RKO (cell line): ENCODE data around the gene CXCR5.

Source experiments
- DNase-seq: peaks from one replicate; pipeline ENCODE4 v3.0.0-alpha.2; 2016; ENCODE audit warnings: low spot score

Gene CXCR5

DNA sequence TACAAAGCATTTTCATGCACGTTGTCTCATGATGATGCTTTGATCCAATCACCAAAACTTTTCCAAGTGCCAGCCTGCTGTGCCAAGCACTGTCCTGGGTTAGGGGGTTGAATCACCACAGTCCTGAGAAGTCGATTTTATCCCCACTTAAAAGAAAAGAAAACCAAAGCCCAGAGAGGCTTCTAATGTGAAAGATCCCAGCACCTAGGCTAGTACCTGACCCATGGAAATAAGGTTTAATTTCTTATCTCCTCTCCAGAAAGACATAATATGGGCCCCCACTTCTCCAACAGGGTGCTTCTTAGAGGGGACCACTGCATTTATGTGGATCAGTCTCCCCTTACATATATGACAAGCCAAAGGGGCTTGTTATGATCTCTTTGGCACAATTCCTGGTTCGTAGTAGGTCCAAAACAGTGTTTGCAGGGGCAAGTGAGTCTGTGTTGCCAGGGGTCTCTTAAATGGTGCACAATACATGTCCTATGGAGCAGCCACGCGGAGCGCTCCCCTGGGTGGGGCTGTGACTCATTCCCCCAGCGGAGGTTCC lies 43.9 kb downstream of the CXCR5 start:
- DNase-seq: no peak

DNA sequence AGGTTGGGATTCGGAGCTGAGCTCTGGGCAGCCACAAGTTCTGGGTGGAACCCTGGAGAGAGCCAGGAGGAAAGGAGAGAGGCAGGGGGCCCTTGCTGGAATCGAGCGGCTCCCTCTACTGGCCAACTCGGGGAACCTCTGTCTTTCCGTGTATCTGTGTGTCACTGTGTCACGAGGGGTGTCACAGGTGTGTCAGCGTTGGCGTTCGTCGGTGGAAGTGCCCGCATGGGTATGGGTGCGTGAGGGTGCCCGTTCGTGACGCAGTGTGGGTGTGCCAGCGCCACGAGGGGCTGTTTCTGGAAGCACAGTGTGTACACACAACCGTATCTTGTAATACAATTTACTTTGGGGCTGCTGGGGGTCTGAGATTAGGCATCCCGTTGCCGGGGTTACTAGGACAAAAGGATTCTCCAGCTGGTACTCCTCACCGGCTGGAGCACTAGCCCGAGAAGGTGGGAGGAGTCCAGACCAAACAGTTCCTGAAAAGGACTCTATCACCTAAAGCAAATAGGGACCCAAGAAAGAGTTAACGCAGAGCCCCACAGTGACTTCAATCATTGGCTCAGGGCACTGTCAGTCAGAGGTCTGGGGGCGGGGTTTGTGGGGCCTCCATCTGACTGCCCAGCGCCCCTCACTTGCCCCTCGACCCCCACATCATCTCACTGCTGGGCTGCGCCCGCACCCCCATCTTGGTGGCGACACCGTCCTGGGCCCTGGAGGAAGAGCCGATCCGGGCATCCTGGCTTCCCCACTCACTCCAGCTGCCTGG lies 44.6 kb downstream of the CXCR5 start:
- peak; percentile 95 for DNase-seq

DNA sequence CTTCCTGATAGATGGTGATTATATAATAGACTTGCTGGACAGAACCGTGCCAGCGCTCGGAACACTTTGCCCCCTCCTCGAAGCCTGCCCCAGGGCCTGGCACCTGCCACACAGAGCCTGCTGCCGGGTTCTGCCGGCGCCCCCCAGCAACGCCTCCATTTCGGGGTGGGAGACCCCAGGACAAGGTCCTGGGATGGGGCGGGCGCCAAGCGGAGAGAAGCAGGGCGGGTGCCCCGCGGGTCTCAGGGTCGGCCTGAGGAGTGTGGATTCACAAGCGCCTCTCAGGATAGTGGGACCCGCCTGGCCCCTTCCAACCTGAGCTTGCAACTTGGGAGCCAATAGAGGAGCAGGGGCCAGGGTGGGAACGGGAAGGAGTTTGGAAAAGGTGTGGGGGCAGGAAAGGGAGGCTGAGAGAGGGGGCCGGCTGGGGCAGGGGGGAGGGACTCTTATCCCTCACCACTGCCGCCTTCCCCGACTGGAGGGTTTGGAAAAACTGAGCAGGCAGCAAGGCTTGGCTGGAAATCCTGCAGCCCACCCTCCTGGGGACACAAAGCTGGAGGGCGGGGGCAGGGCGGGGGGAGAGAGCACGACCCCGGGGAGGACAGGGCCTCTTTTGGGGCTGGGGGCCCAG lies 45.3 kb downstream of the CXCR5 start:
- peak; percentile 80 for DNase-seq

DNA sequence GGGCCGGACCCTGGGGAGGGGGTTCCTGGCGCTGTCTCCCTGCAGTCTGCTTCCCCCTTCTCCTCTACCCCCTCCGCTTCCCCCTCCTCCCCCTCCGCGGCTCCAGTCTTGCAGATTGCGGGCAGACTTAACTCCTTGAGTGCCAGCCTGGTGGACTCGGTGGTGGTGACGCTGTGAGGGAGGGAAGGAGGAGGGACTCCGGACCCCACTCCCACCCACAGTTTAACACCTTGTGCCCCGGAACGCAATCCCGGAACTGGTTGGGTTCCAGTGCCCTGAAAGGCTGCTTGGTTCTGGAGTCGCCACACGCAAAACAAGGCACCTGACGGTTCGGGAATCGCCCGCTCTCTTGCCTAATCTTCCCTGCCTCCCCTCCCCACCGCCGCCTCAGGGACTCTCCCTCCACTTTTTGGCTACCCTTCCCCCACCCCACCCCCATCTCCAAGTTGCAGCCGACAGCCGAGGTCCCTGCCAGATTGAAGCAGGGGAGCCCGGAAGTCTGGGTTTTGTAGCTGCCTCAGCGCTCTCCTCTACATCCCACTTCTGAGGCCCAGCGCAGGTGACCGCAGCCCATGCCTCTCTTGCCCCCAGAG lies 45.9 kb downstream of the CXCR5 start:
- DNase-seq: peak; percentile 94

DNA sequence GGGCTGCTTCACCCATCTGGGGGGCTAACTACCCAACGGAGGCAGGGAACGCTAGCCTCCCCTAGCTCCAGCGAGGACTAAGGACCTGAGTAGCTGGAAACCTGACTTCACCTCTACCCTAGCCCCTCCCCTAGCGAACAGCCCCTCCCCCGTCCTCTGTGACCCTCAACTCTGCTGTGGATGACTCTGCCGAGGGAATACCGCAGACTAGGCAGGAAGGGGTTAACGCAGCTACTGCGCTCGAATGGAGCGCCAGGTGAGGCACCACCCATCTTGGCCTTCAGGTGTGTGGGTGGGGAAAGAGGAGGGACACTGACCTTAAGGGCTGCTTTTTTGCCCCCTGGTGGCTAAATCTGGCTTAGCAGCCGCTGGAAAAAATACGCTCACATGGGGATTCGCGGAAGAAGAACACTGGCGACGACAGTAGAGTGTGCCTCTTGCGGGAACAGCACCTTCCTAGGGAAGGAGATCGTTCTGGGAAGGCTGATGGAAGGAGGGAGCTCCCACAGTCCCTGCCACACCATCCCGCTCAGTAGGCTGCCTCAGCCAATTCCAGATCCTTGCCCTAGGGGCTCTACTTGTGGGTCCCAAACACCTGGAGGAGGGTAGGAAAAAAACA lies 46.5 kb downstream of the CXCR5 start:
- DNase-seq: peak; percentile 76

DNA sequence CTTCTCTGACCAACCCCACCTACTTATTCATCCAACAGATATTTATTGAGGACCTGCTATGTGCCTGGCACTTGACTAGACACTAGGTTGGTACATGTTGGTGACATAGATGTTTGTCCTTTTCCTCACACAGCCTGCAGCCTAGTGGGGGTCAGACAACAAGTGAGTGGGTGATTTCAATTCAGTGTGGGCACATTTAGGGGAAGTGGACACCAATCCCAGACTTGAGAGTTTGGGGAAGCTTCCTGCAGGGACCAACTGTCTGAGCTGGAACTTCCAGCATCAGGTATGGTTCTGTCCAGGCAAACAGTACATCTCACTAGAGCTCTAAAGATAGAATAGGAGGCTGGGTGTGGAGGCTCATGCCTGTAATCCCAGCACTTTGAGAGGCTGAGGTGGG lies 47.9 kb downstream of the CXCR5 start:
- no peak for DNase-seq

DNA sequence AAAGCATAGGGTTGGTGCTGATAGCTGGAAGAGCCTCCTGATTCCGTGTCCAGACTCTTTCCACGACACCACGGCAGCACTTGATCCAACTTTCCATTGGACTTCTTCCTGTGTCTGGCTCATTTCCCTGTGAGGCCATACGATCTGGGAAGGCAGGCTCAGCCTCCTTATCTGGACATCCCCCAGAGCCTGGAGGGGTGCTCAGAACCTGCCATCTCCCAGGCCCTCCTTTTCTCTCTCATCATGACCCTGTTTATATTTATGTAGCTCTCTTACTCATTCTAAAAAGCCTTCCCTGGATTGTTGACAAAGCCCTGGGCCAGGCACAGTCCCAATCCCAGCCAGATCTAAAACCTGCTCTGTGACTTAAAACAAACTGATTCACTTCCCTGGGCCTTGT lies 49.8 kb downstream of the CXCR5 start:
- DNase-seq: no peak

DNA sequence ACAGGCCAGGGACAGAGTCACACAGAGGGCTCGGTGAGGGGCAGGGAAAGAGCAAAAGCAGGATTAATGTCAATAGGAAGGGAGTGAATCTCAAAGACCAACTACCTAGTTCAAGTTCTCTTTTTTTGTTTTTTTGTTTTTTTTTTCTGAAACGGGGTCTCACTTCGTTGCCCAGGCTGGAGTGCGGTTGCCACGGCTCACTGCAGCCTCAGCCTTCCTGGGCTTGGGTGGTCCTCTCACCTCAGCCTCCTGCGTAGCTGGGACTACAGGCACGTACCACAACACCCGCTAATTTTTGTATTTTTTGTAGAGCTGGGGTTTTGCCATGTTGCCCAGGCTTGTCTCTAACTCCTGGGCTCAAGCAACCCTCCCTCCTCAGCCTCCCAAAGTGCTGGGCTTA lies 51.7 kb downstream of the CXCR5 start:
- no peak for DNase-seq

DNA sequence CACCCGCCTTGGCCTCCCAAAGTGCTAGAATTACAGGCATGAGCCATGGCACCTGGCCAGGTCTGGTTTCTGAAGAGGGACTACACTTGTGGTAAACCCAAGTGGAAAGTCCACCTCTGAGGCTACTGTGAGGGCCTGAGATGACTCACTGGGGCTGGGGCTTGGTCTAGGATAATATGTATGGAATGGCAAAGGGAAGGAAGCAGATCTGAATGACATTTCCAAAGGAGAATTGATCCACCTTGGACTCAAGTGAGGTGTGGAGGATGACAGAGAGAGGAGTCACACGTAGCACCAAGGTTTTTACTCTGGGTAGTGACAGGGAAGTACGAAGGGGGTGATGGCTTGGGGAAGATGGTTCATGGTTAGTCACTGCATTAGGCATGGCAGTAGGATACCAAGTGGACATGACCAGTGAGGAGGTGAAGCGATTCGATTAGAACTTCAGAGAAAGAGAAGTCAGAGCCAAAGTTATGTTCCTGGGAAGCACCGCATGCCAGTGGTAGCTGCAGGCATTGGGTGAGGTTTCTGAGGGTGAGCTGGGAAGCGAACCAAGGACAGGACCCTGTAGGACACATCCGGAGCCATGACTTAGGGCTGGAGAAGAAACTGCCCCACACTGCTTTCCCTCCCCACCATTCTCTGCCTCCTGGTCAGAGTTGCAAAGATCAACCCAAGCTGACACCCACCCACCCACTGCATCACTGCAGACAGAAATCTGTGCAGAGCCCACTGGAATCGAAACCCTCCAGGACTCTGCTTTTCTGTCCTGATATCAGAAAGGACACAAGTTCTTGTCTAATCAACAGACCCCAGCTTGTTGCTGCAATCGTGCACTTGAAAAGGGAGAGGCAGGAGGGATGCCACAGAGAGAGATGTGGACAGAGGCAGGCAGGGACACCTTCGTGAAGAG lies 55.1 kb downstream of the CXCR5 start:
- peak; percentile 32 for DNase-seq

DNA sequence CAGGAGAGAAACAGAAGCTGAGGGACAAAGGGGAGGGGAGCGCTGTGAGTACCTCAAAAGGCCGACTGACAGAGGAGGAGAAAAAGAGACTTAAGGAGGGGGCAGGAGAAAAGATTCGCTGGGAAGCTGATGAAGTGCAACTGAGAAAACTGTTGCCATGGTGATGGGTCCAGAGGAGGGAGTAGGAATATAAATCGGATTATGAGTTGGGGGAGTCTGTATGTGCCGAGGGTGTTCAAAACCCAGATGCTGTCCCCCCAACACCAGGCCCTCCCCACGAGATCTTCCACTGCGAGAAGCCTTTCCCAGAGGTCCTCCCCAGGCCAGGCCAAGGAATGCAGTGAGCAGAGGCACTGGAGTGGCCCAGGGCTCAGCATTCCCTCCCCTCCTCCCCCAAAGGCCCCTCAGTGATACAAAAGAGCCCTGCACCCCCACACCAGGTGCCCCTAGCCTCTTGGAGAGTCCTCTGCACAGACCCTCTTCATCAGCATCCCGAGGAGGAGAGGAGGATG lies 55.8 kb downstream of the CXCR5 start:
- DNase-seq: no peak

DNA sequence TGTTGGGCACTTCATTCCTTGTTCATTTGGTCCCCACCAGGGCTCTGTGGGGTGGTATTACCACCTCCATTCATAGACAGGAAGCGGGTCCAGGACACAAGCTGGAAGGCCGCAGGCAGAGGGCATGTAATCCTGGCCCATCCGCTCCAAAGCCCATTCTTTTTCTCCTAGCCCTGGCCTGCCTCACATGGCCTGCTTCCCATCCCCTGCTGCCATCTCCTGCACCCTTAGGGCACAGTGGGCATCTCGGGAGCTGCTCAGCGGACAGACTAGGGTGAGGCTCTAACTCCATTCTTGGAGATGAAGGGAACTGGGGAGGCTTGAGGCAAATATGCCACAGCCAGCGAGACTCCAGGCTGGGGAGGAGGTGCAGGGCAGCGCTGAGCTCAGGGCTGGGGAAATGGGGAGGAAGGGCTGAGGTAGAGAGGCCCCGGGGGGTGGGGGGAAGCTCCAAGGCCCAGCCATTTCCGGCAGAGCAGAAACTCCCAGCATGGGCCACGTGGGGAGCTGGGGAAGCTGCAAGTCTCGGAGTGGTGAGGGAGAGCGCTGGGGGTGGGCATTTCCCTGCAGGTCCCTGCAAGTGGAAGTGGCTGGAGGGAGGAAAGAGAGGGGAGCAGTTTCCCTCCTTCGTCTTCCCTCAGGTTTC lies 56.4 kb downstream of the CXCR5 start:
- no peak for DNase-seq

DNA sequence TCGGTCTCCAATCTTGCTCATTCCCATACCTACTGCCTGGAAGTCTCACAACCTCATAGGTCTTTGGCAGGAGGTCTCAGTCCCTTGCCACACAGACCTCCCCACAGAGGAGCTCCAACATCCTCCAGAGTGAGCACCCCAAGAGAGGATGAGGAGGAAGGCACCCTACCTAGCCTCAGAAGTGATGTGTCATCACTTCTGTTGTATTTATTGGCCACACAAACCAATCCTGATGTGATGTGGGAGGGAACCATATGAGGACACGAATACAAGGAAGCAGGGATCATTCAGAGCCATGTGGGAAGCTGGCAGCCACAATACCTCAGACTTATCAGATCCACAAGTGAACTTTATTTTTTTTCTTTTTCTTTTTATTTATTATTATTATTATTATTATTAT lies 63.4 kb downstream of the CXCR5 start:
- DNase-seq: no peak
